OCI-LY7 (cell line): Measurements from ENCODE around the gene CCDC92. TPM values are rescaled to one million over a fixed set of nuclear protein-coding genes. Genes with fewer than 3 reads are reported as not detected.

Source experiments
- BruUV-seq: library from RNA; stranded (reverse); fragments of 400-500 nt; replicated peaks from 2 replicates; lab custom pipeline; 2021; lab: Mats Ljungman, UMichigan
- CTCF ChIA-PET: fragments of 300-600 bp; sonication (Branson Sonifier 250); formaldehyde crosslinking; loops from one replicate; lab custom pipeline; 2022; ENCODE audit warnings: antibody characterized with exemption; ENCODE audit not compliant: unreplicated experiment; lab: Charles Lee
- POLR2A ChIA-PET: fragments of 300-600 bp; sonication (Branson Sonifier 250); formaldehyde crosslinking; loops from one replicate; lab custom pipeline; 2022; ENCODE audit warnings: antibody characterized with exemption; lab: Charles Lee
- DNase-seq: peaks from one replicate; pipeline ENCODE4 v3.0.0-alpha.2; 2015; ENCODE audit warnings: low spot score
- H2AFZ ChIP-seq: fragments of 200-600 bp; sonication (generic), shearing (Covaris generic); 2 replicates; pipeline ENCODE4 v1.6.1; 2014; ENCODE audit warnings: mild to moderate bottlenecking, antibody characterized with exemption, low read length, moderate library complexity
- H3K27ac ChIP-seq: fragments of 200-600 bp; sonication (generic); 2 replicates; pipeline ENCODE4 v1.5.1; 2014; ENCODE audit warnings: mixed run types, low read depth, mild to moderate bottlenecking, moderate library complexity, low read length, inconsistent platforms; ENCODE audit not compliant: poor library complexity, severe bottlenecking
- H3K36me3 ChIP-seq: fragments of 200-600 bp; sonication (generic); 2 replicates; pipeline ENCODE4 v1.6.1; 2014; ENCODE audit warnings: mild to moderate bottlenecking, antibody characterized with exemption, low read length, moderate library complexity, mixed read lengths; ENCODE audit not compliant: insufficient read depth
- H3K4me1 ChIP-seq: fragments of 200-600 bp; sonication (generic); 2 replicates; pipeline ENCODE4 v1.5.1; 2014; ENCODE audit warnings: mild to moderate bottlenecking, low read length; ENCODE audit not compliant: insufficient read depth, poor library complexity, severe bottlenecking
- H3K4me2 ChIP-seq: fragments of 200-600 bp; sonication (generic); 2 replicates; pipeline ENCODE4 v1.6.1; 2014; ENCODE audit warnings: mild to moderate bottlenecking, low read length
- H3K4me3 ChIP-seq: fragments of 200-600 bp; sonication (generic); 2 replicates; pipeline ENCODE4 v1.5.1; 2014; ENCODE audit warnings: mild to moderate bottlenecking, low read depth, low read length; ENCODE audit not compliant: poor library complexity, severe bottlenecking
- H3K79me2 ChIP-seq: fragments of 200-600 bp; sonication (generic); 2 replicates; pipeline ENCODE4 v1.6.1; 2016; ENCODE audit warnings: low read depth, mild to moderate bottlenecking, low read length, moderate library complexity, mixed read lengths; ENCODE audit not compliant: insufficient read depth
- H3K9me2 ChIP-seq: fragments of 200-600 bp; sonication (generic); 2 replicates; pipeline ENCODE4 v1.6.1; 2016; ENCODE audit warnings: mild to moderate bottlenecking, low read length, mixed read lengths; ENCODE audit not compliant: insufficient read depth
- H3K9me3 ChIP-seq: fragments of 200-600 bp; sonication (generic); 2 replicates; pipeline ENCODE4 v1.6.1; 2014; ENCODE audit warnings: mild to moderate bottlenecking, mixed run types, low read length, mixed read lengths
- H4K20me1 ChIP-seq: fragments of 200-600 bp; sonication (generic); 2 replicates; pipeline ENCODE4 v1.6.1; 2014; ENCODE audit warnings: mild to moderate bottlenecking, antibody characterized with exemption, low read length, moderate library complexity, mixed read lengths; ENCODE audit not compliant: insufficient read depth
- CTCF ChIP-seq: fragments of 200-600 bp; sonication (generic); conservative IDR thresholded peaks from 2 replicates; pipeline ENCODE4 v1.5.1; 2014; ENCODE audit warnings: mild to moderate bottlenecking, antibody characterized with exemption, low read length, moderate library complexity, mixed read lengths
- EZH2phosphoT487 ChIP-seq: fragments of 200-600 bp; sonication (generic); IDR thresholded peaks from 2 replicates; pipeline ENCODE4 v1.6.1; 2018; ENCODE audit warnings: low read depth, borderline replicate concordance, mild to moderate bottlenecking, mixed run types, antibody characterized with exemption, low read length, moderate library complexity, mixed read lengths
- intact Hi-C: fragments of 100-400 bp; cut with micrococcal nuclease; formaldehyde crosslinking; loops from one replicate; pipeline ENCODE4 v1.10.0; 2022; ENCODE audit not compliant: unreplicated experiment
- total RNA-seq, 2 experiments: library from RNA; depleted of rRNA in 1 of 2; stranded (reverse); fragments of >200 nt in 1 of 2; shearing (Covaris generic) in 1 of 2; gene quantifications; 2 replicates each; pipeline ENCODE4 v1.2.3, GENCODE V29; 2014 to 2022

Gene CCDC92
- total RNA-seq, 2 experiments from 2014 or later = 3.1 to 12.3 TPM

- Histone ChIP-seq H3K27ac (no peak overlapping the region), H2AFZ (no peak overlapping the region), H3K4me1 (peaks cover 10% of the 10 kb centered on the region), H3K79me2 (no peaks in the 10 kb centered on the region), H3K36me3 (peaks cover 78% of the 10 kb centered on the region), H3K4me2 (no peak overlapping the region), H3K9me2 (no peaks in the 10 kb centered on the region), H4K20me1 (no peaks in the 10 kb centered on the region; the same call in 1 of the 2 replicates), H3K9me3 (no peaks in the 10 kb centered on the region), H3K4me3 (no peak overlapping the region)
- no peak for DNase-seq
- intact Hi-C loops = no loop called here
- no TSS peak for BruUV-seq
- POLR2A ChIA-PET = interaction anchor here (1.3 to 2.1 kb wide), 2 partner anchors 8 to 11 kb away, joined by 3 to 6 read pairs; no protein-coding TSS in a partner anchor
- CTCF ChIA-PET = no interaction called here
- no peak for TF ChIP-seq CTCF
- TF ChIP-seq EZH2phosphoT487 = no peak
Observed at GRCh38 chr12:123997033-123997822, 24.6 kb upstream of the CCDC92 start.

DNA sequence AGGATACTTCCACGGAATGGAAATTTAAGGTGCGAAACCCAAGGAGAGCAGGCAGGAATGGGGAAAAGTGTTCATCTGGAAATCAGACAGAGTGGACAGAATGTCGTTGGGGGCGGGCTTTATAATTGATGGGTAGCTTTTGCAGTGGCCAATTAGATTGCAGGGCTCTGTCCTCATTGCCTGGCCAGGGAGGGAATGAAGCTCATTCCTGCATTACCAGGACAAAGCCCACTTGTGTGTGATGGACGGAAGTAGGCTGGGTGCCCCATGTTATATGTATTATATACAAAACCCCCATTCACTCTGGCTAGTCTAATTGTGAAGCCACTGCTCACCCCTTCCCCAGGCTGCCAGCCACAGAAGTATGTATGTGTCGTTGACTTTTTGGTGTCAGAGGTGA is 23.9 kb upstream of the CCDC92 start:
- no peaks in the 10 kb centered on the region; the same call in 1 of the 2 replicates for H4K20me1 ChIP-seq
- H3K27ac ChIP-seq = no peak overlapping the region
- no TSS peak for BruUV-seq
- H3K9me2 ChIP-seq = no peaks in the 10 kb centered on the region
- peaks cover 10% of the 10 kb centered on the region for H3K4me1 ChIP-seq
- no peak overlapping the region for H3K4me2 ChIP-seq
- ChIA-PET CTCF (no interaction called here), POLR2A (interaction anchor here (0.9 to 2.1 kb wide), 4 partner anchors 9 to 36 kb away, joined by 3 to 6 read pairs (median 4); no protein-coding TSS in a partner anchor)
- intact Hi-C loops = no loop called here
- no peaks in the 10 kb centered on the region for H3K9me3 ChIP-seq
- DNase-seq = no peak
- no peak overlapping the region for H3K4me3 ChIP-seq
- H2AFZ ChIP-seq = no peak overlapping the region
- TF ChIP-seq EZH2phosphoT487 (no peak), CTCF (no peak)
- peaks cover 79% of the 10 kb centered on the region for H3K36me3 ChIP-seq
- no peaks in the 10 kb centered on the region for H3K79me2 ChIP-seq
